GM19372 (cell line): ENCODE measurements around the gene SLC17A5.
"Not testable (repeated sequence)": the region's sequence is repeated elsewhere in the genome, so short reads cannot be mapped to it uniquely, and the experiment has no call there.

ENCODE experiments used
- ATAC-seq: cut with Tn5 transposase; IDR thresholded peaks from one replicate; pipeline ENCODE4 v1.9.1; 2021; ENCODE audit warnings: mild to moderate bottlenecking, low read depth, moderate library complexity; ENCODE audit not compliant: unreplicated experiment

Gene SLC17A5

GRCh38 chr6:73653571-73654424 is at the start of gene SLC17A5:
Gene SLC17A5 (minus strand): TSS chr6:73653992. CDS start chr6:73653886, 106 bp downstream.
- ATAC-seq, result peak; percentile 84

GRCh38 chr6:73703466-73703865 is 49.7 kb upstream of the SLC17A5 start:
- ATAC-seq, result no peak

GRCh38 chr6:73702444-73702843 is 48.7 kb upstream of the SLC17A5 start:
- no peak for ATAC-seq

- no peak for ATAC-seq
Observed at GRCh38 chr6:73699676-73700459, 46.1 kb upstream of the SLC17A5 start.

GRCh38 chr6:73696966-73697655 is 43.3 kb upstream of the SLC17A5 start:
- ATAC-seq, result no peak

GRCh38 chr6:73695619-73696421 is 42.0 kb upstream of the SLC17A5 start, which contains the start of gene CD109:
Gene CD109 (plus strand): TSS chr6:73696203. CDS start chr6:73696216, 13 bp downstream.
- ATAC-seq, result peak; percentile 57

GRCh38 chr6:73694711-73695411 is 41.1 kb upstream of the SLC17A5 start:
- ATAC-seq, result no peak

GRCh38 chr6:73691512-73691911 is 37.7 kb upstream of the SLC17A5 start:
- no peak for ATAC-seq

- no peak for ATAC-seq
Observed at GRCh38 chr6:73690056-73690455, 36.3 kb upstream of the SLC17A5 start.

GRCh38 chr6:73688351-73688750 is 34.6 kb upstream of the SLC17A5 start:
- ATAC-seq, result no peak

- not testable (repeated sequence) for ATAC-seq
Observed at GRCh38 chr6:73683574-73683973, 29.8 kb upstream of the SLC17A5 start.

GRCh38 chr6:73680289-73680918 is 26.6 kb upstream of the SLC17A5 start:
- no peak for ATAC-seq

GRCh38 chr6:73679846-73680245 is 26.1 kb upstream of the SLC17A5 start:
- not testable (repeated sequence) for ATAC-seq

- no peak for ATAC-seq
Observed at GRCh38 chr6:73679009-73679408, 25.2 kb upstream of the SLC17A5 start.

GRCh38 chr6:73675466-73676098 is 21.8 kb upstream of the SLC17A5 start:
- peak; percentile 92 for ATAC-seq

- no peak for ATAC-seq
Observed at GRCh38 chr6:73671911-73672685, 18.3 kb upstream of the SLC17A5 start.

GRCh38 chr6:73669005-73669404 is 15.2 kb upstream of the SLC17A5 start:
- ATAC-seq, result no peak

- no peak for ATAC-seq
Observed at GRCh38 chr6:73667798-73668197, 14.0 kb upstream of the SLC17A5 start.
